Measurements from ENCODE around the gene ACP7. TPM values are rescaled to one million over a fixed set of nuclear protein-coding genes. Genes with fewer than 3 reads are reported as not detected.
A peak's percentile ranks its signal among the peaks of the same experiment; 100 is the strongest.

Gene ACP7
- total RNA-seq, 1 donor from 2014 or later = not detected

- TF ChIP-seq, protein P1, sequence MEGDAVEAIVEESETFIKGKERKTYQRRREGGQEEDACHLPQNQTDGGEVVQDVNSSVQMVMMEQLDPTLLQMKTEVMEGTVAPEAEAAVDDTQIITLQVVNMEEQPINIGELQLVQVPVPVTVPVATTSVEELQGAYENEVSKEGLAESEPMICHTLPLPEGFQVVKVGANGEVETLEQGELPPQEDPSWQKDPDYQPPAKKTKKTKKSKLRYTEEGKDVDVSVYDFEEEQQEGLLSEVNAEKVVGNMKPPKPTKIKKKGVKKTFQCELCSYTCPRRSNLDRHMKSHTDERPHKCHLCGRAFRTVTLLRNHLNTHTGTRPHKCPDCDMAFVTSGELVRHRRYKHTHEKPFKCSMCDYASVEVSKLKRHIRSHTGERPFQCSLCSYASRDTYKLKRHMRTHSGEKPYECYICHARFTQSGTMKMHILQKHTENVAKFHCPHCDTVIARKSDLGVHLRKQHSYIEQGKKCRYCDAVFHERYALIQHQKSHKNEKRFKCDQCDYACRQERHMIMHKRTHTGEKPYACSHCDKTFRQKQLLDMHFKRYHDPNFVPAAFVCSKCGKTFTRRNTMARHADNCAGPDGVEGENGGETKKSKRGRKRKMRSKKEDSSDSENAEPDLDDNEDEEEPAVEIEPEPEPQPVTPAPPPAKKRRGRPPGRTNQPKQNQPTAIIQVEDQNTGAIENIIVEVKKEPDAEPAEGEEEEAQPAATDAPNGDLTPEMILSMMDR (IDR thresholded peaks at IDR 0.05; ENCODE audit: borderline replicate concordance) = no peak
- peaks cover 56% of the 10 kb centered on the region for H3K4me1 ChIP-seq
- no peaks in the 10 kb centered on the region for H3K27me3 ChIP-seq (ENCODE audit: low read depth)
- no peaks in the 10 kb centered on the region for H3K9me3 ChIP-seq (replicated peaks)
- intact Hi-C loops (cut with micrococcal nuclease) = no loop called here
- peak overlapping the region; percentile 12 for H3K27ac ChIP-seq (replicated peaks)
- no peaks in the 10 kb centered on the region for H3K36me3 ChIP-seq
- no peak for DNase-seq
- H3K4me3 ChIP-seq = no peak overlapping the region
These were observed 53.0 kb downstream of the ACP7 start for GRCh38 chr19:39137131-39137530.

DNA sequence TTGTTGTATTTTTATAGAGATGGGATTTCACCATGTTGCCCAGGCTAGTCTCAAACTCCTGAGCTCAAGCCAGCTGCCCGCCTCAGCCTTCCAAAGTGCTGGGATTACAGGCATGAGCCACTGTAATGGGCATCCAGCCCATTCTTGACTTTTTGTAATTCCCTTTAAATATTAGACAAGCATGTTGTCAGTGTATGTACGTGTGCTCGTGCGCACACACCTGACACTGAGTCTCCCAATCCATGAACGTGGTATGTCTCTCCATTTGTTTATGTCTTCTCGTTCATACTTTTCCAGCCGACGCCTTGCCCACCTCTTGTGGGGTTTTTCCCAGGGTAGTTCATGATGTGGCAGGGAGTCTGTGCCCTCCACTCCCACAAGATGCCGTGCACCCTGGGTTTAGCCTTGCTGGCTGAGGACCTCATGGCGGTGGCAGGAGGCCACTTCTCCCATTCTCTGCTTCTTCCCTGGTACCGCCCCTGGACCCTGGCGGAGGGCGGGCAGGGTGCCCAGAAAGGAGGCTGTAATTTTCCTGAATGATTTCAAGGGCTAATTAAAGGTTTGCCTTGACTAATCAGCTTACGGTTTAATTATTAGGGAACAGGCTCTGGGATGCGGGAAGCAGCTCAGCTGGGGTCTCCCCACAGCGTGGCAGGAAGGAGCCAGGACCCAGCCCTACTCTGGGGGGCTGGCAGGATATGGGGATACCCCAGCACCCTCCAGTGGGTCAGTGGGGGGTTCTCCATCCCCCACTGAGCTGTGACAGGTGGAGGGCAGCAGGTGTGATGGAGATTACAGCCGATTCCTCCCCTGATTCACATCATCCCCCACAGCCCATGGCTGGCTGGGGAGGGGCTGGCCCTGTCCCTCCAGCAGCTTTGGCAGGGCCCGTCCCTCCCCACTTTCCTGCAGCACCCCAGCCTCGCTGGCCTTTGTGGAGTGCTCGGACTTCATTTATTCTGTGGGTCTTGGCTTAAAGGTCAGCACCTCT, 54.3 kb downstream of the ACP7 start:
- no peaks in the 10 kb centered on the region for H3K36me3 ChIP-seq
- no peaks in the 10 kb centered on the region for H3K27me3 ChIP-seq (ENCODE audit: low read depth)
- intact Hi-C loops (cut with micrococcal nuclease) = no loop called here
- no peak overlapping the region for H3K4me3 ChIP-seq
- H3K9me3 ChIP-seq (replicated peaks) = no peaks in the 10 kb centered on the region
- no peak for DNase-seq
- TF ChIP-seq, protein P1 (IDR thresholded peaks at IDR 0.05; ENCODE audit: borderline replicate concordance) = no peak
- H3K4me1 ChIP-seq = peaks cover 42% of the 10 kb centered on the region
- peak overlapping the region; percentile 1 for H3K27ac ChIP-seq (replicated peaks)

- Histone ChIP-seq H3K4me1 (peaks cover 40% of the 10 kb centered on the region), H3K27me3 (ENCODE audit: low read depth) (no peaks in the 10 kb centered on the region), H3K9me3 (replicated peaks) (no peaks in the 10 kb centered on the region), H3K27ac (replicated peaks) (peak overlapping the region; percentile 34), H3K4me3 (no peak overlapping the region), H3K36me3 (no peaks in the 10 kb centered on the region)
- no peak for DNase-seq
- intact Hi-C loops (cut with micrococcal nuclease) = no loop called here
- TF ChIP-seq, protein P1 (IDR thresholded peaks at IDR 0.05; ENCODE audit: borderline replicate concordance) = no peak
These were observed 55.2 kb downstream of the ACP7 start for GRCh38 chr19:39139305-39139874.

DNA sequence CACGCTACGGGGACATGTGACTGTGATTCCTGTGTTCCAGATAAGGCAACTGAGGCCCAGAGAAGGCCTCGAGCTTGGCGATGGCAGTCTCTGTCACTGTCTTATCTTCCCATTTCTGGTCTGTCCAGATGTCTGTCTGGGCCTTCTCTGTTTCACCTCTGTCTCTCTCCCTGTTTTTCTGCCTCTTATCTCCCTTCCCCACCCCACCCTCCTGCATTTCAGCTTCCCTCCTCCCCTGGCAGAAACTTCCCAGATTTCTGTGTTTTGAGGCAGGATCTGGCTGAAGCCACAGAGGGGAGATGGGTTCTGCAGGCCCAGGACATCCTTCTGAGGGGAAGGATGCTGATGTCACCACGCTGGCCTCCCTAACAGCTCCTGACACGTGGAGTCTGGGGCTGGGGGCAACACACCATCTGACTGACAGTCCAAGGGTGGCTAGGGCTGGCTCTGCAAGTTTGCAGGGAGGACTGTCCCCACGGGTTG, 55.8 kb downstream of the ACP7 start:
- DNase-seq = no peak
- Histone ChIP-seq H3K4me1 (peaks cover 46% of the 10 kb centered on the region), H3K4me3 (no peak overlapping the region), H3K27me3 (ENCODE audit: low read depth) (no peaks in the 10 kb centered on the region), H3K36me3 (no peaks in the 10 kb centered on the region), H3K27ac (replicated peaks) (peak overlapping the region; percentile 34), H3K9me3 (replicated peaks) (no peaks in the 10 kb centered on the region)
- TF ChIP-seq, protein P1 (IDR thresholded peaks at IDR 0.05; ENCODE audit: borderline replicate concordance) = no peak
- intact Hi-C loops (cut with micrococcal nuclease) = no loop called here

- H3K9me3 ChIP-seq (replicated peaks) = no peaks in the 10 kb centered on the region
- no peaks in the 10 kb centered on the region for H3K36me3 ChIP-seq
- peaks cover 52% of the 10 kb centered on the region for H3K4me1 ChIP-seq
- DNase-seq = no peak
- H3K27me3 ChIP-seq (ENCODE audit: low read depth) = no peaks in the 10 kb centered on the region
- TF ChIP-seq, protein P1 (IDR thresholded peaks at IDR 0.05; ENCODE audit: borderline replicate concordance) = no peak
- H3K4me3 ChIP-seq = no peak overlapping the region
- intact Hi-C loops (cut with micrococcal nuclease) = no loop called here
- peak overlapping the region; percentile 34 for H3K27ac ChIP-seq (replicated peaks)
These were observed 56.4 kb downstream of the ACP7 start for GRCh38 chr19:39140594-39140993.
